Right atrium auricular region (tissue), 2 donors: ENCODE measurements around the gene PAK6. TPM values are rescaled to one million over a fixed set of nuclear protein-coding genes. Genes with fewer than 3 reads are reported as not detected.

Experiments used
- DNase-seq: peaks from one replicate; pipeline ENCODE4 v3.0.0-alpha.2; 2019; ENCODE audit warnings: low spot score
- H3K27ac ChIP-seq, 2 donors: fragments of 200-600 bp; sonication (generic); 1 replicate in 1 of 2; 2 replicates in 1 of 2; pipeline ENCODE4 v1.5.1; 2016 to 2019
- H3K27me3 ChIP-seq, 2 donors: fragments of 200-600 bp; sonication (generic); one replicate each; pipeline versions ENCODE4 v1.5.1 to v1.6.0; 2017 to 2019
- H3K36me3 ChIP-seq: fragments of 200-600 bp; sonication (generic); one replicate; pipeline ENCODE4 v1.5.1; 2016
- H3K4me1 ChIP-seq, 2 donors: fragments of 200-600 bp; sonication (generic); one replicate each; pipeline versions ENCODE4 v1.5.1 to v1.6.0; 2017 to 2019
- H3K4me3 ChIP-seq, 2 donors: fragments of 200-600 bp; sonication (generic); 1 replicate in 1 of 2; 2 replicates in 1 of 2; pipeline ENCODE4 v1.5.1; 2017 to 2019; ENCODE audit warnings: mild to moderate bottlenecking in 1 of 2, moderate library complexity in 1 of 2
- H3K9me3 ChIP-seq, 2 donors: fragments of 200-600 bp; sonication (generic); one replicate each; pipeline ENCODE4 v1.5.1; 2019
- CTCF ChIP-seq, 2 donors: fragments of 200-600 bp; sonication (generic); IDR thresholded peaks; one replicate each; pipeline ENCODE4 v1.5.1; 2019; ENCODE audit warnings: antibody characterized with exemption in 2 of 2
- total RNA-seq, 2 donors: library from RNA; depleted of rRNA; stranded (reverse); fragments of >200 nt; gene quantifications; one replicate each; pipeline ENCODE4 v1.1.0, GENCODE V29; 2016

The PAK6 gene
- total RNA-seq, 2 donors from 2014 or later, result 15.3 to 32.5 TPM

- no peak for DNase-seq
- Histone ChIP-seq H3K36me3 (no peaks in the 10 kb centered on the region), H3K27me3 (no peaks in the 10 kb centered on the region), H3K27ac (no peak overlapping the region), H3K9me3 (no peaks in the 10 kb centered on the region), H3K4me1 (no peaks in the 10 kb centered on the region), H3K4me3 (no peak overlapping the region)
- no peak for TF ChIP-seq CTCF (IDR thresholded peaks at IDR 0.05)
Observed at GRCh38 chr15:40204100-40204499, 34.8 kb upstream of the PAK6 start.

- no peaks in the 10 kb centered on the region for H3K4me1 ChIP-seq
- DNase-seq, result no peak
- no peaks in the 10 kb centered on the region for H3K27me3 ChIP-seq
- H3K36me3 ChIP-seq, result no peaks in the 10 kb centered on the region
- H3K9me3 ChIP-seq, result no peaks in the 10 kb centered on the region
- H3K27ac ChIP-seq, result no peak overlapping the region
- peak; percentile 84 to 88 for TF ChIP-seq CTCF (IDR thresholded peaks at IDR 0.05)
- no peak overlapping the region for H3K4me3 ChIP-seq
Observed at GRCh38 chr15:40217166-40217824, 21.6 kb upstream of the PAK6 start.

GRCh38 chr15:40219801-40220200 lies 19.1 kb upstream of the PAK6 start:
- Histone ChIP-seq H3K4me3 (no peak overlapping the region), H3K9me3 (no peaks in the 10 kb centered on the region), H3K27me3 (no peaks in the 10 kb centered on the region), H3K4me1 (no peaks in the 10 kb centered on the region), H3K27ac (no peak overlapping the region), H3K36me3 (no peaks in the 10 kb centered on the region)
- no peak for TF ChIP-seq CTCF (IDR thresholded peaks at IDR 0.05)
- no peak for DNase-seq

- Histone ChIP-seq H3K9me3 (no peaks in the 10 kb centered on the region), H3K27me3 (no peaks in the 10 kb centered on the region), H3K4me1 (no peaks in the 10 kb centered on the region), H3K36me3 (no peaks in the 10 kb centered on the region), H3K27ac (no peak overlapping the region), H3K4me3 (no peak overlapping the region)
- TF ChIP-seq CTCF (IDR thresholded peaks at IDR 0.05), result no peak
- DNase-seq, result no peak
Observed at GRCh38 chr15:40222131-40222530, 16.7 kb upstream of the PAK6 start.

- Histone ChIP-seq H3K36me3 (no peaks in the 10 kb centered on the region), H3K27ac (no peak overlapping the region), H3K4me1 (no peaks in the 10 kb centered on the region), H3K27me3 (no peaks in the 10 kb centered on the region), H3K9me3 (no peaks in the 10 kb centered on the region), H3K4me3 (no peak overlapping the region)
- DNase-seq, result no peak
- TF ChIP-seq CTCF (IDR thresholded peaks at IDR 0.05), result no peak
Observed at GRCh38 chr15:40226736-40227135, 12.1 kb upstream of the PAK6 start.

- no peak for DNase-seq
- no peak overlapping the region for H3K27ac ChIP-seq
- H3K4me3 ChIP-seq, result no peak overlapping the region
- H3K4me1 ChIP-seq, result peaks cover 0 to 3% of the 10 kb centered on the region in 2 donors
- H3K36me3 ChIP-seq, result no peaks in the 10 kb centered on the region
- H3K27me3 ChIP-seq, result no peaks in the 10 kb centered on the region
- TF ChIP-seq CTCF (IDR thresholded peaks at IDR 0.05), result no peak
- H3K9me3 ChIP-seq, result no peaks in the 10 kb centered on the region
Observed at GRCh38 chr15:40229316-40229715, 9.5 kb upstream of the PAK6 start.
